Body of pancreas (tissue), 4 donors: Measurements from ENCODE around the gene DYNC1I1.

Source experiments
- POLR2A ChIP-seq, 3 donors: fragments of 450-650 bp; IDR thresholded peaks; one replicate each; pipeline ENCODE4 v1.6.1; 2016; ENCODE audit warnings: antibody characterized with exemption in 3 of 3, mild to moderate bottlenecking in 2 of 3
- TF ChIP-seq, protein P1 (sequence below), 7 experiments: fragments of 450-650 bp in 4 of 7; fragments of 200-600 bp in 3 of 7; sonication (generic) in 3 of 7; IDR thresholded peaks; one replicate each; pipeline ENCODE4 v1.5.1; 2016 to 2019; ENCODE audit warnings: antibody characterized with exemption in 7 of 7

DNA sequence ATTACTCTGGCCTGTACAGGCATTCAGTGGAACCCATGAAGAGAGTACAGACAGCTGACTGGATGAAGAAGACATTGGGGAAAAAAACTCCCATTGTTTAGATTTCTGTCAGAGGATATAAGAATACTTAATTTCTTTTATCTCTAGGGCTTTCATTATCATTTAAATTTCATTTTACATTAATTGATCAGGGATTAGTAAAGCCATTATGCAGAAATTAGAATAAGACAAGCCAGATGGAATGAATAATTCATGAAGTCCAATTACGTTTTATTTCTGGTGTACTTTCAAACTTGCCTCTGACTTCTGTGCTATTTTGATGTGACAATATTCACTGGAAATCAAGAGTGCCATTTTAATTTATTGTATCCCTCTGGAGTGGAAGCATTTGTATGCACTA lies 302.5 kb downstream of the DYNC1I1 start:
- TF ChIP-seq POLR2A (IDR thresholded peaks at IDR 0.05), result no peak
- TF ChIP-seq, protein P1, sequence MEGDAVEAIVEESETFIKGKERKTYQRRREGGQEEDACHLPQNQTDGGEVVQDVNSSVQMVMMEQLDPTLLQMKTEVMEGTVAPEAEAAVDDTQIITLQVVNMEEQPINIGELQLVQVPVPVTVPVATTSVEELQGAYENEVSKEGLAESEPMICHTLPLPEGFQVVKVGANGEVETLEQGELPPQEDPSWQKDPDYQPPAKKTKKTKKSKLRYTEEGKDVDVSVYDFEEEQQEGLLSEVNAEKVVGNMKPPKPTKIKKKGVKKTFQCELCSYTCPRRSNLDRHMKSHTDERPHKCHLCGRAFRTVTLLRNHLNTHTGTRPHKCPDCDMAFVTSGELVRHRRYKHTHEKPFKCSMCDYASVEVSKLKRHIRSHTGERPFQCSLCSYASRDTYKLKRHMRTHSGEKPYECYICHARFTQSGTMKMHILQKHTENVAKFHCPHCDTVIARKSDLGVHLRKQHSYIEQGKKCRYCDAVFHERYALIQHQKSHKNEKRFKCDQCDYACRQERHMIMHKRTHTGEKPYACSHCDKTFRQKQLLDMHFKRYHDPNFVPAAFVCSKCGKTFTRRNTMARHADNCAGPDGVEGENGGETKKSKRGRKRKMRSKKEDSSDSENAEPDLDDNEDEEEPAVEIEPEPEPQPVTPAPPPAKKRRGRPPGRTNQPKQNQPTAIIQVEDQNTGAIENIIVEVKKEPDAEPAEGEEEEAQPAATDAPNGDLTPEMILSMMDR (IDR thresholded peaks at IDR 0.05), result no peak
